HEK293 (cell line): Measurements from ENCODE around the gene MMP27.

Experiments used
- KLF9 ChIP-seq: fragments of 450-650 bp; formaldehyde crosslinking; IDR thresholded peaks from 2 replicates; pipeline ENCODE4 v1.5.1; 2016; ENCODE audit warnings: missing biosample characterization, missing genetic modification characterization, low read depth
- ZNF16 ChIP-seq: fragments of 450-650 bp; formaldehyde crosslinking; IDR thresholded peaks from 2 replicates; pipeline ENCODE4 v1.5.1; 2016; ENCODE audit warnings: low read depth, missing biosample characterization, missing genetic modification characterization

GRCh38 chr11:102653744-102654291 is 51.8 kb downstream of the MMP27 start:
- TF ChIP-seq KLF9 (no peak), ZNF16 (tag by site-specific recombination) (no peak)
